HG02973 (cell line): ENCODE data around the gene GBX1.

ENCODE experiments used
- ATAC-seq: cut with Tn5 transposase; IDR thresholded peaks from one replicate; pipeline ENCODE4 v1.9.1; 2021; ENCODE audit warnings: moderate library complexity; ENCODE audit not compliant: unreplicated experiment

Gene GBX1

GRCh38 chr7:151129117-151129959 is 38.2 kb downstream of the GBX1 start:
- ATAC-seq, result no peak

GRCh38 chr7:151128716-151129115 is 38.8 kb downstream of the GBX1 start:
- no peak for ATAC-seq

GRCh38 chr7:151128144-151128543 is 39.4 kb downstream of the GBX1 start:
- no peak for ATAC-seq

- no peak for ATAC-seq
Observed at GRCh38 chr7:151126491-151127137, 40.9 kb downstream of the GBX1 start.

GRCh38 chr7:151125846-151126481 is 41.5 kb downstream of the GBX1 start:
- no peak for ATAC-seq

GRCh38 chr7:151125470-151125845 is 42.0 kb downstream of the GBX1 start:
- no peak for ATAC-seq

GRCh38 chr7:151124899-151125399 is 42.5 kb downstream of the GBX1 start:
- no peak for ATAC-seq

GRCh38 chr7:151124481-151124880 is 43.0 kb downstream of the GBX1 start:
- no peak for ATAC-seq

GRCh38 chr7:151123822-151124464 is 43.6 kb downstream of the GBX1 start:
- ATAC-seq, result no peak

- no peak for ATAC-seq
Observed at GRCh38 chr7:151123158-151123821, 44.2 kb downstream of the GBX1 start.

GRCh38 chr7:151122796-151123157 is 44.7 kb downstream of the GBX1 start:
- no peak for ATAC-seq

- no peak for ATAC-seq
Observed at GRCh38 chr7:151122276-151122675, 45.2 kb downstream of the GBX1 start.

GRCh38 chr7:151121380-151122170 is 45.9 kb downstream of the GBX1 start:
- ATAC-seq, result no peak

- ATAC-seq, result no peak
Observed at GRCh38 chr7:151120896-151121295, 46.6 kb downstream of the GBX1 start.

- no peak for ATAC-seq
Observed at GRCh38 chr7:151119902-151120301, 47.6 kb downstream of the GBX1 start.

GRCh38 chr7:151119055-151119415 is 48.5 kb downstream of the GBX1 start:
- no peak for ATAC-seq

- ATAC-seq, result no peak
Observed at GRCh38 chr7:151118108-151119054, 49.1 kb downstream of the GBX1 start.

- ATAC-seq, result no peak
Observed at GRCh38 chr7:151117565-151117964, 49.9 kb downstream of the GBX1 start.
